Breast epithelium (tissue), 3 donors: ENCODE results near the gene ADCY7.

Experiments
- CTCF ChIP-seq, 3 donors: fragments of 450-650 bp; IDR thresholded peaks; one replicate each; pipeline ENCODE4 v1.5.1; 2016 to 2017; ENCODE audit warnings: antibody characterized with exemption in 3 of 3, mild to moderate bottlenecking in 3 of 3, moderate library complexity in 3 of 3
- POLR2A ChIP-seq: fragments of 450-650 bp; IDR thresholded peaks from one replicate; pipeline ENCODE4 v1.6.1; 2016; ENCODE audit warnings: antibody characterized with exemption, mild to moderate bottlenecking, moderate library complexity
- POLR2AphosphoS5 ChIP-seq, 3 donors: sonication (generic); formaldehyde crosslinking; IDR thresholded peaks; one replicate each; pipeline ENCODE4 v1.6.1; 2017; ENCODE audit warnings: antibody characterized with exemption in 3 of 3

GRCh38 chr16:50247906-50248608 is 18.3 kb upstream of the ADCY7 start:
- TF ChIP-seq CTCF (IDR thresholded peaks at IDR 0.05) (no peak), POLR2AphosphoS5 (IDR thresholded peaks at IDR 0.05) (no peak), POLR2A (no peak)
